Measurements from ENCODE around the gene ARHGEF16.

Gene ARHGEF16

DNA sequence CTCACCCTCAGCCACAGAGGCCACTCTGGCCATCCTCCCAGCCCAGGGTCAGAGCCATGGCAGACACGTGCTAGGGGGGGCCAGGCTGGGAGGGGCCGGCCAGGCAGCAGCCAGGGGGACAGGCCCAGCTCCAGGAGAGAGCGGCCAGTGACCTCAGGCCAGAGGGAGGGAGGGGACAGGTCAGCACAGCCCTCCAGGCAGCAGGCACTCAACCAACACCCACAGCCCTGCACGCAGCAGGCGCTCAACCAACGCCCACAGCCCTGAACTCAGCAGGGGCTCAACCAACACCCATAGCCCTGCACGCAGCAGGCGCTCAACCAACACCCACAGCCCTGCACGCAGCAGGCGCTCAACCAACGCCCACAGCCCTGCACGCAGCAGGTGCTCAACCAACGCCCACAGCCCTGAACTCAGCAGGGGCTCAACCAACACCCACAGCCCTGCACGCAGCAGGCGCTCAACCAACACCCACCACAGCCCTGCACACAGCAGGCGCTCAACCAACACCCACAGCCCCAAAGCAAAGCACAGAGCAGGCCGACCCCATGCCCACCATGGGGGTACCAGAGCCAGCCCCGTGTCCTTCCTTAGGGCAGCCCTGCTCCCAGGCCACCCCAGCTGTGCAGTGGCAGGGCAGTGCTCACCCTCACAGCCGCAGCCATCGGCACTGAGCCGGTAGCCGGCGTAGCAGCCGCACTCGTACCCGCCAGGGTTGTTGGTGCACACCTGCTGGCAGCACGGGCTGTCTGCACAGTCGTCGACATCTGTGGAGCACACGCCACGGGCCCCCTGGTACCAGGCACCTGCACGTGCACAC, 55.9 kb downstream of the ARHGEF16 start:
- DNase-seq (ENCODE audit: extremely low read depth, low read depth), result no peak
- TF ChIP-seq, protein P1, sequence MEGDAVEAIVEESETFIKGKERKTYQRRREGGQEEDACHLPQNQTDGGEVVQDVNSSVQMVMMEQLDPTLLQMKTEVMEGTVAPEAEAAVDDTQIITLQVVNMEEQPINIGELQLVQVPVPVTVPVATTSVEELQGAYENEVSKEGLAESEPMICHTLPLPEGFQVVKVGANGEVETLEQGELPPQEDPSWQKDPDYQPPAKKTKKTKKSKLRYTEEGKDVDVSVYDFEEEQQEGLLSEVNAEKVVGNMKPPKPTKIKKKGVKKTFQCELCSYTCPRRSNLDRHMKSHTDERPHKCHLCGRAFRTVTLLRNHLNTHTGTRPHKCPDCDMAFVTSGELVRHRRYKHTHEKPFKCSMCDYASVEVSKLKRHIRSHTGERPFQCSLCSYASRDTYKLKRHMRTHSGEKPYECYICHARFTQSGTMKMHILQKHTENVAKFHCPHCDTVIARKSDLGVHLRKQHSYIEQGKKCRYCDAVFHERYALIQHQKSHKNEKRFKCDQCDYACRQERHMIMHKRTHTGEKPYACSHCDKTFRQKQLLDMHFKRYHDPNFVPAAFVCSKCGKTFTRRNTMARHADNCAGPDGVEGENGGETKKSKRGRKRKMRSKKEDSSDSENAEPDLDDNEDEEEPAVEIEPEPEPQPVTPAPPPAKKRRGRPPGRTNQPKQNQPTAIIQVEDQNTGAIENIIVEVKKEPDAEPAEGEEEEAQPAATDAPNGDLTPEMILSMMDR (IDR thresholded peaks at IDR 0.05; ENCODE audit: low read depth, low read length, missing control alignments), result no peak
- H3K4me3 ChIP-seq (replicated peaks; ENCODE audit: low read depth, low read length), result no peak overlapping the region

DNA sequence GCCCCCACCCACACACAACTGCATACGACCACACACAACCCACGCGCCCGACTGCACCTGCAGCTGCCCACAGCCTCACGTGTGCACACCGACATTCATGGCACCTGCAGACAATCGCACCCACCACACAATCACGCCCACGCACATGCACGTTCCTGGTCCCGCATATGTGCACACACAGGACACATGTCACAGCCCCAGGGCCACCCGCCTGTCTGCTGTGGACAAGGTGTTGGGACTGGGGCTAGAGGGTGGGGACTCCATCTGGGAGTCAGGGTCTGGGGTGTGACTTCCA, 56.4 kb downstream of the ARHGEF16 start:
- H3K4me3 ChIP-seq (replicated peaks; ENCODE audit: low read depth, low read length), result no peak overlapping the region
- TF ChIP-seq, protein P1 (IDR thresholded peaks at IDR 0.05; ENCODE audit: low read depth, low read length, missing control alignments), result no peak
- DNase-seq (ENCODE audit: extremely low read depth, low read depth), result no peak

- DNase-seq (ENCODE audit: extremely low read depth, low read depth), result no peak
- TF ChIP-seq, protein P1 (IDR thresholded peaks at IDR 0.05; ENCODE audit: low read depth, low read length, missing control alignments), result no peak
- no peak overlapping the region for H3K4me3 ChIP-seq (replicated peaks; ENCODE audit: low read depth, low read length)
Measured at GRCh38 chr1:3511306-3511705, 56.8 kb downstream of the ARHGEF16 start.

DNA sequence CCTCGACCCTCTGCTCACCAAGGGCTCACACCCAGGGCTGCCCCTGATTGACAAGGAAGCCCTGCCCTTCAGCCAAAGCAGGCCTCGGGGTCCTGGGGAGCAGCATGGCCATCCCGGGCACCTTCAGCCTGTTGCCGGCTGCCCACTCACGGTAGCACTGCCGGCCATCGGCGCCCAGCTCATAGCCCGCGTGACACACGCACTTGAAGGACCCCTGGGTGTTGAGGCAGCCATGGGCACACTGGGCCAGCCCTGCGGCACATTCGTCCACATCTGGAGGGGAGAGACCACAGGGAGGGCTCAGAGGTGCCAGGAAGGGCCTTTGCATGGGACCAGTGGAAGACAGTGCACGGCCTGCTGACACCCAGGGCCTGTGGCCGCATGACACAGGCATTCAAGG, 57.4 kb downstream of the ARHGEF16 start:
- DNase-seq (ENCODE audit: extremely low read depth, low read depth), result no peak
- TF ChIP-seq, protein P1 (IDR thresholded peaks at IDR 0.05; ENCODE audit: low read depth, low read length, missing control alignments), result no peak
- H3K4me3 ChIP-seq (replicated peaks; ENCODE audit: low read depth, low read length), result no peak overlapping the region

DNA sequence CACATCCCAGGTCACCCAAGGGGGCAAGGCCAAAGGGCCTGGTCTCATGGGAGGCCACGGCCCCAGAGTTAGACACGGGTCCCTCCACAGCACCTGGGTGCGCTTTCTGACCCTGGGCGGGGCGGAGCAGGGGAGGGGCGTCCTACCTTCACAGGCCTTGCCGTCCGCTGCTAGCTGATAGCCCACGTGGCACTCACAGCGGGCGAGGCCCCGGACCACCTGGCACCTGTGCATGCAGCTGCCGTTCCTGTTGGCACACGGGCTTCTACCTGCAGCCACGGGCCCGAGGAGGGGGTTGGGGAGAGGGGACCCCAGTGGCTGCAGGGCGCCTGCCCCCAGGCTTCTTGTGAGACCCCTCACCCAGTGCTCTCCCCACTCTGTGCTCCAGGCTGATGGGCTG, 59.9 kb downstream of the ARHGEF16 start:
- TF ChIP-seq, protein P1 (IDR thresholded peaks at IDR 0.05; ENCODE audit: low read depth, low read length, missing control alignments), result no peak
- no peak overlapping the region for H3K4me3 ChIP-seq (replicated peaks; ENCODE audit: low read depth, low read length)
- DNase-seq (ENCODE audit: extremely low read depth, low read depth), result no peak

DNA sequence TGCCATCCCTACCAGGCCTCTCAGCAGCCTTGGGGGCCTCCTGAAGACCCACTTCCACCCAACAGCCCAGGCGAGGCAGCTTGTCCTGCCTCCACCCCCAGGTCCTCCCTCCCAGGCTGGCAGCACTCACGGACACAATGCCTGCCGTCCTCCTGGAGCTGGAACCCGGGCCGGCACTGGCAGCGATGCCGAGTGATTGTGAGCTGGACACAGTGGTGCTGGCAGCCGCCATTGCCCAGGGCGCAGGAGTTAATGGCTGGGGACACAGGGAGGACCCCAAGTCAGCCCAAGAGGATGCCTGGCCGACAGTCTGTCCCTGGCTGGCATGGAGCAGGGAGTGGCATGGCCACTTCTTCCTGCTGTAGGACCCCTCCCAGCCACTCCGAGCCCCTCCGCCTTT, 60.8 kb downstream of the ARHGEF16 start:
- no peak overlapping the region for H3K4me3 ChIP-seq (replicated peaks; ENCODE audit: low read depth, low read length)
- no peak for DNase-seq (ENCODE audit: extremely low read depth, low read depth)
- TF ChIP-seq, protein P1 (IDR thresholded peaks at IDR 0.05; ENCODE audit: low read depth, low read length, missing control alignments), result no peak
